Hippocampal formation (tissue), 2 donors: ENCODE results near the gene POT1.

Experiments
- DNase-seq, 2 donors: peaks; one replicate each; lab custom pipeline; 2025; lab: John Stamatoyannopoulos, UW

POT1 gene

DNA sequence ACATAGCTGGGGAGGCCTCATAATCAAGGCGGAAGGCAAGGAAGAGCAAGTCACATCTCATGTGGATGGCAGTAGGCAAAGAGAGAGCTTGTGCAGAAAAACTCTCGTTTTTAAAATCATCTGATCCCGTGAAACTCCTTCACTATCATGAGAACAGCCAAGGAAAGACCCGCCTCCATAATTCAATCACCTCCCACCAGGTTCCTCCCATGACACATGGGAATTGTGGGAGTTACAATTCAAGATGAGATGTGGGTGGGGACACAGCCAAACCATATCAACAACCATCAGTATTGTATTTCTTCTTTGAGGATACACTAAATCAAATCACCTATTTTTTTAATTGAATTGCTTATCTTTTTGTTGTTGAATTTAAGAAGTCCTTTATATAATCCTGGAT lies 16.7 kb downstream of the POT1 start:
- no peak for DNase-seq

DNA sequence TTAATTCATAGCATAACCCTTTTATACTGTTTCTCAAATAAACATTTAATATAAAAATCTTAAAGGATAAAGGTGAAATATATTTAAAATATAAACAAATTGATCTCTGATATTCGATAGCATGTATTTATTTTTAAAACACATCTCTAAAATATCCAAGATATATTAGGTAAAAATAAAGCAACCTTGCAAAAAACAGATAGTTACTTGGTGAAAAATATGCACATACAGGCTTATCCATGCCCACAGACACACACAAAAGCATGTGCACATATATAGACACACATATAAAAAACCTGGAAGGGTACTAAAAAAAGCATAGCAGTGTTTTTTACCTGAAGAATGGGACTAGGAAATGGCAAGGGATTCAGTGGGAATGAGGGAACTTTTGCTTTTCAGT lies 19.8 kb downstream of the POT1 start:
- DNase-seq, result no peak

DNA sequence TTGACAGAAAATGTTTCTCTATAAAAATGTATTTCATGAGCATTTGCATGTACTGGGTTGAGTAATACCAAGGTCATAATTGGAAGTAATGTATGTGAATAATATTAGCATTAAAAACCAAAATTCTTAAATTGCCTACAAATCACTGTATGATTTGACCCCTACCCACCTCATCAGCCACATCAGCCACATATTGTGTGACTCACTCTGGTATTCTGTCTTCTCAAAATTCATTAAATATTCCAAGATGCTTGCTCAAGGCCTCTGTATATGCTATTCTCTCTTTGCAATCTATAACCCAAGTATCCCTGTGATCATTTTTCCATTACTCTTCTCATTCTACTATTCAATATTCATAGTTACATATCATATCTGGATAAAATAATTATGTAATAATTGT lies 21.4 kb downstream of the POT1 start:
- DNase-seq, result no peak

DNA sequence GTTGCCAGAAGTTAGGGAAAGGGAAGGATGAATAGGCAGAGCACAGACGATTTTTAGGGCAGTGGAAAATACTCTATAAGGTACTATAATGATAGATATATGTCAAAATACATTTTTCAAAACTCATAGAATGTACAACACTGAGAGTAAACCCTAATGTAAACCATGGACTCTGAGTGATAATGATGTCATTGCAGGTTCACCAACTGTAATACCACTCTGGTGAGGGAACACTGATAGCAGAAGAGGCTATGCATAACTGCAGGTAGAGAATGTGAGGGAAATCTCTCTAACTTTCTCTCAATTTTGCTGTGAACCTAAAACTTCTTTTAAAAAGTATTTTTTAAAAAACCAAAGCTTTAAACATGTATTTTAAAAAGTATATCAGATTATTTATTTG lies 22.1 kb downstream of the POT1 start:
- DNase-seq, result no peak

DNA sequence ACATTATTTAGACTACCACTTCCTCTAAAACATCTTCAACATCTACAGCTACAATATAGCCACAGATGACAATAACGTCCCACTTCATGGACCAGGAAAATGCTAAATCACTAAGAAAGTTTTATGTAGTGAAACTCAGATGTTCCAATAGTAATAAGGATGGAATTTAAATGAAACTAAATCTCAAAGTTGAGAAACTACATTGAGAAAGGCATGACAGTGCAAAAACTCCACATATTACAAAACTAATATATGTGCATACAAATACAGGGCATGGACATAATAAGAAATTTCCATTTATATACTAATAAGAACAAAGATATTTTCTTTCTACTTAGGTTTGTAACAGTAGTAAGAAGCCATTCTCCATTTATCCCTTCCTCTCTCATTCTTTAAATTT lies 31.1 kb downstream of the POT1 start:
- no peak for DNase-seq

DNA sequence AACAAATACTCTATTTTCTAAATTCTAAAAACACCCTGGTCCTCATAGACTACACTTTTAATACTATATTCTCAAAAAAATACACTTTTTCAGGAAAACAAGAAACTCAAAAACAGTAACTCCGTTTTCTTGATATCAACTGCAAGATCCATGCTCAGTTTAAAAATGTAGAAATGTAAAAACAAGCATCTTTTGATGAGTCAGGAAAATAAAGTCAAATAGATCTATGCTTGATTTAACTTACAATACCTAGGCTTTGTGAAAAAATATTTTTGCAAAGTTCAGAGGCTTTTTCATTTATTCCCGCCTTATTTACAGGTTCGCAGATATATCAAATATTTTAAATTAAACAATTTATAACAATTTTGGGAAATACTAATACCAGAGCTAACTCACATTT lies 33.6 kb downstream of the POT1 start:
- DNase-seq, result no peak

DNA sequence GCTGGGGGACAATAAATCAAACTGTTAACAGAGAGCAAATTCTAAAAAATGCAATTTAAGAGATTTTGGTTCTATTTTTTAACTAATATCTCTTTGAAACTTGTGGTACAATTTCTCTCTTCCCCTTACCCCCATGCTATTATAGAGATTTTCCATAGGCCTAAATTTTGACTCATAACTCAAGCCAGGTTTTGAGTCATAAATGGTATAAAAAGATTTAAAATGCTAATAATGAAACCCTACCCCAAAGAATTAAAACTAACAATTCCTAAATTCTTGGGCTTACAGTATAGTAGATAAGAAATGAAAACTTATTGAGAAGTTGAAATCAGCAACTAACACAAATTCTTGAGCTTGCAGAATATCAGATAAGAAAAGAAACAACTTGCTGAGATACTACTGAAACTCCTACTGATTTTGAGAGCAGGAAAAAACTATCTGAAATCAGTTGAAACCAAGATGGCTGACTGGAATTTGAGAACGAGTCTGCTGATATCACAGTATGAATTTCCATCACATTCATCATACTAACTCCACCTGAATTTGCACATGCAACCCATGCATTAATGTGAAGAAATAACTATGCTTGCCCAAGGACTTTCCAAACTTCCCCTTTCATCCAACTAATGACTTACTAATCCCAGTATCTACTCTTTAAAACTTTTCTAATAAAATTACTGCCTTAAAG lies 36.3 kb downstream of the POT1 start:
- no peak for DNase-seq

DNA sequence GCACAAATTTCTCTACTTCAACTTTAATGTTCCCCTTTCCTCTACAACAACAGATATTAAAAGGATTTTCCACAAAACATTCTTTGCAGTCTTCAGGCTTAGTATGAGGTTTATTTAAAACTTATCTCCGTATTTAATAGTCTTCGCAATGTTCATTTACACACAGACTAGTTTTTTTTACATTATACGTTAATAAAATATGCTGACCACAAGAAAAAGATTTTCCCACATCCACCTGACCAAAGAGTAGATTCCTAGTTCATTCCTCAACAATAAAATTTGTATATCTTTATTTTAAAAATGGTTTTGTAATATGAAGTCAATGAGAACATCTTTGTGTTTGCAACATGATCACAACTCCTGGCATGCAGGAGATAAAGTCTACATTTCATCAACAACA lies 42.4 kb downstream of the POT1 start:
- no peak for DNase-seq

DNA sequence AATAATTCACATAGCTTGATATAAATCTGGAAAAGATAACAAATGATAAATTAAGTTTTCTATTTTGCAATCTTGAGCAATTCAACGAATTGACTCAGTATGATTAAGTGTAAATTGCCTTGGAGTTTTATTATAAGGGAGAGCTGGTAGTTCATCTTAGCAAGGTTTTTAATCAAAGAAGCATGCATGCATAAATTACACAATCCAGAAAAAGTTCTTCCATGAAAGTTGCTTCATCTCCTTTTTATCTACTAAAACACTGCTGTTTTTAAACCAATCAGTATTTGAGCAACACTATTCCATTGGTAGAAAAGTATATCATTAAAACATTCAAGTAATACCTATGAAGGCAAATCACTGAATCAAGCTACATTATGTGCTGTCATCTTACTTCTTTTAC lies 47.6 kb downstream of the POT1 start:
- DNase-seq, result no peak

DNA sequence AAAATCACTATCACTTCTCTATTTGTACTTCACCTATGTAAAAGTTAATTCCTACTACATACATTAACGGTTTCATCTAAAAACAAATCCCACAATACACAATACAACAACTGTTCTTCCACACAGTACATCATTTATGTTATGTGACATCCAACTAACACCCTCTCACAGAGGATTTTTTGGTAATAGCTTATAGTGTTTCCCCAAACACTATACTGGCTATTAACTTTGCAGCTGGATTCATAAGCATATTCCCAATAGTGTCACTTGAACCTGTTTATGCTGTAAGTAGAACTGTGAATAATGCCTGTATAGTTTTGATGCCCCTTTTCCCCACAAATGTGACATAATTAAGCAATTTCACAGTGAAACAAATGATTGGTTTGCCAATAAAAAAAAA lies 49.9 kb downstream of the POT1 start:
- no peak for DNase-seq

DNA sequence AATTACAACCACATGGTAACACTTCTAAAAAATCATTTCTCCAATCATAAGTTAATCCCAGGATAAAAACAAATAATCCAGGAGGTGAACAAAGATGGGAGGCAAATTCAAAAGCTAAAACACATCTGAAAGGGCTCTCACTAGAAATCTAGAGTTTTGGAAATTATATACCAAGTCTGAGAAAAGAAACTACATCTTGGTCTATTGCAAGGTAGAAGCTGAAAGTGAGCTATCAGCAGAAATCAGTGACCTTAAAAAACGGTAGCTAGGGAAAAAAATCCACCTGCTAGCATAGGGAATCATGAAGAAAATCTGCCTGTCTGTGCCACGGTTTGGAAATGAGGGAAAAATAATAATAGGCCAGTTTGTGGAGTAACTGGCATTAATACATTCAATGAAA lies 50.5 kb downstream of the POT1 start:
- no peak for DNase-seq

DNA sequence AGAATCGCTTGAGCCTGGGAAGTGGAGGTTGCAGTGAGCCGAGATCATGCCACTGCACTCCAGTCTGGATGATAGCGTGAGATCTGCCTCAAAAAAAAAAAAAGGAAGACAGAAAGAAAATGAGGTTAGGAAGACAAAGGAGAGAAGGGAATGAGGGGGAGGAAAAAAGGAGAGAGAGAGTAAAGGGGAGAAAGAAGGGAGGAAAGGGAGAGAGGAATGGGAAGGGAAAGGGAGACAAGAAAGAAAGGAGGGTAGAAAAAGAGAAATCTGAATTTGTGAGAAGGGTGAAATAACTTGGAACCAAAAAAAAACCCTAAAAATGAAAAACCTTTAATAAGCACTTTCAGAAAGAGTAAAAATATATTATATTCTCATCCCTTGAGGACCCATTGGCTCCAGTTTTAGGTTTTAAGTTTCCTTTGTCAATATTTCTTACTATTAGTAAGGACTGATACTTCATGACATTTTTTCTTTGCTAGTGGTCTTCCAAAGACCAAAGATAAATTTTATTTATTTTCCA lies 54.9 kb downstream of the POT1 start:
- no peak for DNase-seq

DNA sequence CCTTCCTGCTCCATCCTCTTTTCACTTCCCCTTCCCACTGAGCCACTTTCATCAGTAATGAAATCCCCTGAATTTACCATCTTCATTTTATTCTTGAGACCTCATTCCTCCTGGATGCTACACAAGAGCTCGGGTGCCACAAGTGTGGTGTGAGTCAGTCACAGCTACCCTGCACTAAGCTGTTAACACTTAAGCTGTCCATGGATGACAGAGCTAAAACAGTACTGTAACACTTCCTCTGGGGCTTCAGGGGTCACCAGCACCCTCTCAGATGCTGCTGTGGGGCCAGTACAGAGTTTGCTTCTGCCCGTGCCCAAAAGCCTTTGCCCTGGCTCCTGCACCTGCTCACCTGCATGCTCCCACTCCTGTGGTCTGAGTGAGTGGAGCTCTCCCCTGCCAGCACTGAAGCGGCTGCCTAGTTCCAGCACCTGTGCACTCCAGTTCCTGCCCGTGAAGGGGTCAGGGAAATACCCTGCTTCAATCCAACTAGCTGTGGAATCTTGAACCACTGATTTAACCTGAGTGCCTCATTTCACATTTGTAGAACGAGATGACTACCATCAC lies 71.9 kb downstream of the POT1 start:
- DNase-seq, result no peak

DNA sequence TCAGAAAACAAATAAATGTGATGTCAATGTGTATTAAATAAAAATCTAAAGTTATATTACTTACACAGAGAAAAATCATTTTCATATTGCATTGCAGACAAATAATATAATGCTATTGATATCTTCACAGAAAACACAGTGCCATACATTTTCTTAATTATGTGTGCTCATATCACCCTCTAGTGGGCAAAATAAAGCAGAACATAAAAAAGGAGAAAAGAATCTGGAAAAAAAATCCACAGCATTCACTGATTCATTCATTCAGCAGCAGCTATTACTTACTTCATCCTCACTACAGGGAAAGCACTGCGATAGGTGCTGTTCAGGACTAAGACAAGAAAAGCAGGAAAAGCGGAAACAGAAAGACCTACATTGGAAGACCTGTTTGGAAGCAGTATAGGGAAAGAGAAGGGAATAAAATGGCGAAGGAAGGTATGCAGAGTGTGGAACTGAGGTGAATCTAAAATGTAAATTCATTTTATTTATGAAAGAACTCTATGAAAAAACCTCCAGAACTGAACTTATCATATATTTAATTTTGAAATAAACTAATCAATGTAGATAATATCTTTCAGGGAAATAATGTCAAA lies 73.2 kb downstream of the POT1 start:
- DNase-seq, result peak in 1 of 2 donors; percentile 64

DNA sequence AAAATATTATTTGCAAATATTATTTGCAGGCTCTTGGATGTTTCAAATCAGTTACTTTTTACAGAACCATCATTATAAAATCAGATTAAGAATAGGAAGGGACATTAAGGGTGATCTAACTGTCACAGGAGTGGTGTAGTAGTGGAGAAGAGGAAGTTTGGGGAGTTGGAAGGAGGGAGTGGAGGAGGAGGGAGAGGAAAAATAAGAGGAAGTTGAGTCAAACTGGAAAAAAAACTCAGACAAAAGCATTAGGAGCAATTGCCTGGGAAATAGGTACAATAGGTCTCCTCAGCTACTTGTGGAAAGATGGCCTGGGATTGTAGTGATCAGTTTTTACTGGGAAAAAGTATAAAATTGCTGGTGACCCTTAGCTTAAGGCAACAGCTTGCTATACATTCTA lies 86.3 kb downstream of the POT1 start:
- no peak for DNase-seq

DNA sequence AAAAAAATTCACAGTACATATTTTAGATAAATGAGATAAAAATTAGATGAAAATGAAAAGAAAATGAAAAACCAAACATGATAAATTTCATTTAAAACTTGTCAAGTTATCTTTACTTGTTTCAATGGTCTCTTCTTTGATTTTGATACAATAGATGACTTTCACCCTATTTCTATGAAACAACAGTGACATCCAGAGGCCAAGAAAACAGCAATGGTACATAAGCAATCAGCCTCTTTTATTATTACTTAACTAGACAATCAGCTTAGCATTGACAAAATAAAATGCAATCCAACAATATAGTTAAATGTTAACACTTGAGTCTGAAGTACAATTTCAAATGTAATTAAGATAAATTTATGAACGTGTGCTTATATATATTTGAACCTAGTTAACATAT lies 89.2 kb downstream of the POT1 start:
- peak in 1 of 2 donors; percentile 36 for DNase-seq

DNA sequence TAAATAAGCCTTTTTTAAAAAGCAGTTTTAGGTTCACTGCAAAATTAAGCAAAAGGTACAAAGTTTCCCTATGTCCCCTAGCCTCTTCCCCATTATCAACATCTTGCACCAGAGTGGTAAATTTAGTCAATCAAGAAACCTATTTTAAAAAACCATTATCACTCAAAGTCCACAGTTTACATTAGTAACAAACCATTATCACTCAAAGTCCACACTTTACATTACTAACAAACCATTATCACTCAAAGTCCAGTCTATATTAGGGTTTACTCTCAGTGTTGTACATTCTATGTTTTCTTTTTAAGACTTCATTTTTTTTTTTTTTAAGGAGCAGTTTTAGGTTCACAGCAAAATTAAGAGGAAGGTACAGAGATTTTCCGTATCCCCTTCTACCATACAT lies 89.9 kb downstream of the POT1 start:
- DNase-seq, result no peak

DNA sequence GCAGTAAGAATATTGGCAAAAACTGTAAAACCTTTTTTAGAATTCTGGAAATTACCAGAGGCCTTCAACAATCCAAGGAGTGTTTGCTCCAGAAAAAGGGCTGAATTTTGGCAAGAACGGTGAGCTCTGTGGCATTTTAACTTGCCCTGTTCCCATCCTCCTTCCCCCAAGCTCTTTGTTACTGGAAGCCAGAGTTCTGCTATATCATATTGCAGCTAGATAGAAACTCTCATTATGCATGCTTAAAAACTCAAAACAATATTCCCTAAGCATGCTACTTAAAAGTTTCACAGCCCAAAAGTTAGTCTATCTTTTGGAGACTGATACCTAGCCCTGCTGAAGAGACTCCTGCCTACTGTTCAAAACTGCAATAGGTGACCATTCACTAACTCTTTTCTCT lies 93.5 kb downstream of the POT1 start:
- no peak for DNase-seq

DNA sequence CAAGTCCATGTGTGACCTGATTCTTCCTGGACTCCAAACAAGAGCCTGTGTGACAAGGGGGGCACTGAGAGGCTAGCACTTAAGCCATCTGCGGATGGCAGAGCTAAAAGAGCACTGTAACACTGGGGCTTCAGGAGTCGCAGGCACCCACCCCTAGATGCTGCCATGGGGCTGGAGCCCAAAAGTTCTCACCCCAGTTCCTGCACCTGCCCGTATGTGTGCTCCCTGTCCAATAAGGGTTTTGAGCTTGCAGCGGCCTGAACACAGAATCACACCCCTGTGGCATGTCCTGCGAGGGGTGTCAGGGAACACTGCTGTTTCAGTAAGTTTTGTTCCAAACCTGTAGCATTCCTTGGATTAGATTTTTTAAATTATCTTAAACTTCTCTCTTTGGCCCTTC lies 110.8 kb downstream of the POT1 start:
- DNase-seq, result no peak

DNA sequence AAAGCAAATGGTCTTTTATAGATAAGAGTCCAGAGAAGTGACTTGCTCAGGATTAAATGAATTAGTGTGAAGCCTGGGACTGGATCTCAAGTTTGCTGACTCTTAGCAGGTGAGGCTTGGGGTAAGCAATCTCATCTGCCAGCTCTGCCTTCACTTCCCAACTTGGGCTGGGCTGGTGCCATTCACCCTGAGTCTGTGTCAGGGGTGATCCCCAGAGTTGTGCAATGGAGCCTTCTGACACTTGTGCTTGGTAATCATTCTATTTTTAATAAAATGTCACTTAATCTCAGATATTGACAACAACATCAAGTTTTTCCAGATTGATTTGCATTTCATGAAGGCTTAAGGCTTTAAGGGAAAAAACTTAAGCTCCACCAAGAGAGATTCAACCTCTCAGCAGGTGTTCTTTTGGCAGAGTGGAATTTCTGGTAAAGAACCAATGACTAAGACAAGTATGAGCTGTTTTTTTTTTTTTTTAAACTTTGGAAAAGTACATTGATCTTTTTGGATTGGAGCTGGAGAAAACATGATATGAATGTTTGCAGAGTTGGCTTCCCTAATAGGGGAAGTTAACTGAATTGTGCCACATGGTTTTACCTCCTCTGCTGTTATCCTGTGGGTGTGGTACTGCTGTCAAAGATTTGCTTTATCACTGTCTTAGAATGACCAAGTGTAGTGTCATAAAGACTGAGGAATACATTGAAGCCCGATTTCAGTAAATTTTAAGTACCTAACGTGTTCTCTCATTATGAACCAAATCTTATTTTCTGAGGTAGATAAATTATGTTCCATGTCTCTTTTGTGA lies 115.4 kb downstream of the POT1 start:
- DNase-seq, result no peak

DNA sequence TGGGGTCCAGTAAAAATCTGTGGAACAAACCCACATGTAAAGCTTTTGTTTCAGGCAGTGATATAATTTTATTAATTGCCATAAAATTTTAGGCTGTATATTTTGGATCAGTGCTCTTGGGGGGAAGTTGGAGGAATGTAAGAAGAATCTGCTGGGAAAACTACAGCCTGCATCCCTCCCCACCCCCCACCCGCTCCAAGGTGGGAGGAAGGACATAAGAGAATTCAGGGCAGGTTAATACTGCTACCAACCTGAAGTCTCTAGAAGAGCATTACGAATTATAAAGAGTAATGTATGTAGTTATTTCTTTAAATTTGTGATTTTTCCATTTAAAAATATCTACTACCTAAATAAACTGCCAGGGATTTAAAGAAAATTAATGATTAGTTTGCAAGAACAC lies 116.9 kb downstream of the POT1 start:
- DNase-seq, result no peak

DNA sequence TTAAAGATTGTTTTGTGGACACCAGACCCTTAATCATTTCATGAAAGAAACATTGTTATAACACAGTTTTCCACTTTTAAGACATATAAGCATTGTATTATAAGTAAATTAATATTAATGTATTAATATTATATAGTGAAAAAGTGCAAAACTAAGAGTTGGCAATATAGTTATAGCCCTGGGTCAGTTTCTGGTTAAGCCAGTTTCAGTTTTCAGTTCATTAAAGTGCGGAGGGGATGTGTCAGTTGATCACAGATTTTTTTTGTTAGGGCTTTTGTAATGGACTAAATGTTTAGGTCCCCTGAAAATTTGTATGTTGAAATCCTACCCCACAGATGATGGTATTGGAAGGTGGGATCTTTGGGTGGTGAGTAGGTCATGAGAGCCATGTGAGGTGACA lies 118.3 kb downstream of the POT1 start:
- no peak for DNase-seq

DNA sequence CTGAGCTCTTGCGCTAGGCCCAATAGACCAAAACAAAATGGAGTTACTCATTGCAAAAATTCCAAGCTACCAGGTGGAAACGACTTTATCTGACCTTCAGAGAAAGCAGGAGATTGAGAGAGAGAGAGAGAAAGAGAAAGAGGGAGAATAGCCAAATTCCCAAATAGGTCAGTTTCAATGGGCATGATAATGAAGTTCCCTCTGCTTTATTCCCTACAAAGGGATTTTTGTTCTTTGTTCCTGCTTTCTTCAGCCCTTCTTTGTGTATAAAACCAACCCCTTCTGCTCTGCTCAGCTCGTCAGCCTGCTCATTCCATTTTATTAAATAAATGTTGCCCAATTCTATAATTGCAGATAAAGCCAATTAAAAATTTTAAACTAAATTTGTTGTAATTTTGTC lies 119.0 kb downstream of the POT1 start:
- peak in 1 of 2 donors; percentile 15 for DNase-seq
